ENCODE measurements around the gene CFAP61. TPM values are rescaled to one million over a fixed set of nuclear protein-coding genes. Genes with fewer than 3 reads are reported as not detected.

The CFAP61 gene
- total and polyA plus RNA-seq, 10 donors = 0.06 to 0.17 TPM; not detected in 8

DNA sequence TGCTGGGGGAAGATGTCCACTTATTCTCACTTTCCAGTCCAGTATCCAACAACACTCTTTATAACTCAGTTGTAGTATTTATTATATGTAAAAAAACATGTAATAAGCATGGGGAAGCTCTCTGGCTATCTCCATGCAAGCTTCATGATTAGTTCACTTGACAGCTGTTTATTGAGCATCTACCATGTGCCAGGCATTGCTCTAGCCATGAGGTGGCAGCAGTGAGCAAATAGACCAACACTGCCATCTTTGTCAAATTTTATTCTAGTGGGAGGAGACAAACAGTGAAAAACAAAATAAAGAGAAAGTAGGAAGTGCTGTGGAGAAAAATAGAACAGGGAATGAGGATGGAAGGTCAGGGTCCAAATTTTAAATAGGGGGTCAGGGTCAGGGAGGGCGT, 131.8 kb downstream of the CFAP61 start:
- WGBS, 5 donors = 71 to 96% (median 88%) methylated on average over 1 of the region's 1 CpG
- peaks cover 0 to 4% (median 0%) of the 10 kb centered on the region in 7 donors for H3K27me3 ChIP-seq (replicated peaks in 1 of 7)
- no peaks in the 10 kb centered on the region for H3K36me3 ChIP-seq
- intact Hi-C loops (cut with DNase I; ENCODE audit: low total_unique reads) = no loop called here
- H3K4me3 ChIP-seq = no peak overlapping the region
- H3K4me1 ChIP-seq = no peaks in the 10 kb centered on the region
- TF ChIP-seq POLR2A (IDR thresholded peaks at IDR 0.05) (no peak), POLR2AphosphoS5 (IDR thresholded peaks at IDR 0.05) (no peak)
- TF ChIP-seq, protein P1, sequence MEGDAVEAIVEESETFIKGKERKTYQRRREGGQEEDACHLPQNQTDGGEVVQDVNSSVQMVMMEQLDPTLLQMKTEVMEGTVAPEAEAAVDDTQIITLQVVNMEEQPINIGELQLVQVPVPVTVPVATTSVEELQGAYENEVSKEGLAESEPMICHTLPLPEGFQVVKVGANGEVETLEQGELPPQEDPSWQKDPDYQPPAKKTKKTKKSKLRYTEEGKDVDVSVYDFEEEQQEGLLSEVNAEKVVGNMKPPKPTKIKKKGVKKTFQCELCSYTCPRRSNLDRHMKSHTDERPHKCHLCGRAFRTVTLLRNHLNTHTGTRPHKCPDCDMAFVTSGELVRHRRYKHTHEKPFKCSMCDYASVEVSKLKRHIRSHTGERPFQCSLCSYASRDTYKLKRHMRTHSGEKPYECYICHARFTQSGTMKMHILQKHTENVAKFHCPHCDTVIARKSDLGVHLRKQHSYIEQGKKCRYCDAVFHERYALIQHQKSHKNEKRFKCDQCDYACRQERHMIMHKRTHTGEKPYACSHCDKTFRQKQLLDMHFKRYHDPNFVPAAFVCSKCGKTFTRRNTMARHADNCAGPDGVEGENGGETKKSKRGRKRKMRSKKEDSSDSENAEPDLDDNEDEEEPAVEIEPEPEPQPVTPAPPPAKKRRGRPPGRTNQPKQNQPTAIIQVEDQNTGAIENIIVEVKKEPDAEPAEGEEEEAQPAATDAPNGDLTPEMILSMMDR (IDR thresholded peaks at IDR 0.05 in 8 of 11, conservative IDR thresholded peaks at IDR 0.05 in 3 of 11) = peak in 5 of 11 experiments; percentile 12 to 25 (median 20)
- no peak overlapping the region for H3K27ac ChIP-seq
- H3K9me3 ChIP-seq = peaks cover 0 to 12% (median 3%) of the 10 kb centered on the region in 8 donors
- DNase-seq = no peak

DNA sequence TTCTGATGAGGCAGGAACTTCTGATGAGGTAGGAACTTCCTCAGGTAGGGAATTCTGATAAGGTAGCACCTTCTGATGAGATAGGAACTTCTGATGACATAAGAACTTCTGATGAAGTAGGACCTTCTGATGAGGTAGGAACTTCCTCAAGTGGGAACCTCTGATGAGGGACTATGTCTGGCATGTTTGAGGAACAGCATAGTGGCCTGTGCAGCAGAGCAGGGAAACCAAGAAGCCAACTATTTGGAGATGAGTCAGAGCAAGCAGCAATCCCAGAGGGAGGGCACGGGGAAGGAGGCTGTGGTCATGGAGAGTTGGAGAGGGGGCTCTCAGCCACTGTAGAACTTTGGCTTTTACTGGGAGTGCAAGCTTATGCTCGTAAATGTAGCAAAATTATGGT, 132.4 kb downstream of the CFAP61 start:
- Histone ChIP-seq H3K9me3 (peaks cover 0 to 7% (median under 1%) of the 10 kb centered on the region in 8 donors), H3K27ac (no peak overlapping the region), H3K27me3 (replicated peaks in 1 of 7) (peaks cover 0 to 4% (median 0%) of the 10 kb centered on the region in 7 donors), H3K36me3 (no peaks in the 10 kb centered on the region), H3K4me3 (no peak overlapping the region), H3K4me1 (no peaks in the 10 kb centered on the region)
- intact Hi-C loops (cut with DNase I; ENCODE audit: low total_unique reads) = no loop called here
- 74 to 90% (median 84%) methylated on average over 2 of the region's 2 CpGs for WGBS, 5 donors
- DNase-seq = no peak
- TF ChIP-seq POLR2AphosphoS5 (IDR thresholded peaks at IDR 0.05) (no peak), POLR2A (IDR thresholded peaks at IDR 0.05) (no peak)
- TF ChIP-seq, protein P1 (IDR thresholded peaks at IDR 0.05 in 8 of 11, conservative IDR thresholded peaks at IDR 0.05 in 3 of 11) = no peak

DNA sequence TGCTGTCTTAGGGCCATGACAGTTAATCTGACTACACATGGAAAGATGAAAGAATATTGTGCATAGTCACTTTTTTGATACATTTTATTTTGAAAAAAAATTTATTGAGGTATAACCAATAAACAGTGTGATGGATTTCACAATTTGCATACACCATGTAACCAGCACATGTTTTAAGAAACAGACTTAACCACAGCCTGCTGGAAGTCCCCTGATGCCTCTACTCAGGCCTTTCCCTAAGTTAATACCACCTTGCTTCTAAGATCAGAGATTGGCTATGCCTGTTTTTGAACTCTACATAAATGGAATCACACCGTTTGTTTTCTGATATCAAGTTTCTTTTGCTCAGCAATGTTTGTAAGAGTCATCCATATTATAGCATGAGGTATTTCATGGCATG, 136.3 kb downstream of the CFAP61 start:
- DNase-seq = no peak
- intact Hi-C loops (cut with DNase I; ENCODE audit: low total_unique reads) = no loop called here
- no peak overlapping the region for H3K4me3 ChIP-seq
- no peaks in the 10 kb centered on the region for H3K9me3 ChIP-seq
- 64 to 71% (median 66%) methylated on average over 1 of the region's 1 CpG for WGBS, 5 donors
- TF ChIP-seq, protein P1 (IDR thresholded peaks at IDR 0.05 in 8 of 11, conservative IDR thresholded peaks at IDR 0.05 in 3 of 11) = no peak
- no peak for TF ChIP-seq POLR2AphosphoS5 (IDR thresholded peaks at IDR 0.05)
- TF ChIP-seq POLR2A (IDR thresholded peaks at IDR 0.05) = no peak
- H3K27me3 ChIP-seq (replicated peaks in 1 of 7) = no peaks in the 10 kb centered on the region
- no peak overlapping the region for H3K27ac ChIP-seq
- no peaks in the 10 kb centered on the region for H3K4me1 ChIP-seq
- no peaks in the 10 kb centered on the region for H3K36me3 ChIP-seq

DNA sequence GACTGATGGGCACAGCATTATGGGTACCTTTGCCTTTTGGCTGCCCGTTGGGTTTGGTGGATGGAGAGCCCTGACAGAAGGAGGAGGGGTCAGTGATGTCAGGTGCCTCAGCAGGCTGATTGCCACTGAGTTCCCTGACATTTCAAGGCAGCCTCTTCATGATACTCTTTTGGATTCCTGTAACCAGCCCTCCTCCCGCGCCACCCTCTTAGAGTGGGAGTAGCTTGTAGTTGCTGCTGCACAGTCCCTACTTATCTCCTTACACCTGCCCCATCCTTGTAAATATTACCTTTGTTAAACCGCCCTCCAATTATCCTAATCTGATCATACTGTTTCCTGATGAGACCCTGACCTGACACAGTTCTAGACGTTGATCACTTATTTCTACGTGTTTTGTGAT, 140.0 kb downstream of the CFAP61 start:
- WGBS, 5 donors = 78 to 83% (median 79%) methylated on average over 6 of the region's 6 CpGs
- TF ChIP-seq, protein P1 (IDR thresholded peaks at IDR 0.05 in 8 of 11, conservative IDR thresholded peaks at IDR 0.05 in 3 of 11) = no peak
- TF ChIP-seq POLR2A (IDR thresholded peaks at IDR 0.05) (no peak), POLR2AphosphoS5 (IDR thresholded peaks at IDR 0.05) (no peak)
- DNase-seq = no peak
- Histone ChIP-seq H3K36me3 (no peaks in the 10 kb centered on the region), H3K4me1 (no peaks in the 10 kb centered on the region), H3K9me3 (no peaks in the 10 kb centered on the region), H3K4me3 (no peak overlapping the region), H3K27me3 (replicated peaks in 1 of 7) (peaks cover 0 to 11% (median 0%) of the 10 kb centered on the region in 7 donors), H3K27ac (no peak overlapping the region)
- intact Hi-C loops (cut with DNase I; ENCODE audit: low total_unique reads) = no loop called here
